Activated CD8-positive, alpha-beta memory T cell treated with anti-CD3 and anti-CD28 coated beads for 4 hours (primary cell): ENCODE measurements around the gene COL4A2.

Source experiments
- DNase-seq, 2 donors: peaks; one replicate each; pipeline ENCODE4 v3.0.0-alpha.2; 2020; ENCODE audit warnings: low read depth in 2 of 2

The COL4A2 gene

GRCh38 chr13:110306960-110307766 is at the start of gene COL4A2, which contains the start of gene COL4A1:
Gene COL4A2 (plus strand): TSS chr13:110307284. CDS start chr13:110307904, 620 bp downstream.
Gene COL4A1 (minus strand): TSS chr13:110307157. CDS start chr13:110307027, 130 bp downstream.
- DNase-seq, result no peak

DNA sequence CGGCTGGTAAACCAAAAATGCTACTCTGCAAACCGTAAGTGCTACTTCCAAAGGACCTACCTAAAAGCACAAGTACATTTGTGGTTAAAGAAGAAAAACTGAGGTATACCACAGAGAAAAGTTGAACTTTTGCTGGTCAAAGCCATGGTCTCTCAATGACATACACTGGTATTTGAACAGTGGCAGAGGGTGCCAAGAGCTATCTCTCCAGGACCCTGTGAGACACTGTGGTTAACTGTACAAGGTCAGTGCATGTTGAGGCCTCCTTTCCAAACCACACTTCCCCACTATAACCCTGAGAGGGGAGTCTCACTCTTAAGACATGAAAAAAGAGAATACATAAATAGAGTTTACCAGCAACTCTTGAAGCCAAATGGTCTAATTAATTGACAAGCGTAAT is 49.7 kb upstream of the COL4A2 start:
- DNase-seq, result no peak

DNA sequence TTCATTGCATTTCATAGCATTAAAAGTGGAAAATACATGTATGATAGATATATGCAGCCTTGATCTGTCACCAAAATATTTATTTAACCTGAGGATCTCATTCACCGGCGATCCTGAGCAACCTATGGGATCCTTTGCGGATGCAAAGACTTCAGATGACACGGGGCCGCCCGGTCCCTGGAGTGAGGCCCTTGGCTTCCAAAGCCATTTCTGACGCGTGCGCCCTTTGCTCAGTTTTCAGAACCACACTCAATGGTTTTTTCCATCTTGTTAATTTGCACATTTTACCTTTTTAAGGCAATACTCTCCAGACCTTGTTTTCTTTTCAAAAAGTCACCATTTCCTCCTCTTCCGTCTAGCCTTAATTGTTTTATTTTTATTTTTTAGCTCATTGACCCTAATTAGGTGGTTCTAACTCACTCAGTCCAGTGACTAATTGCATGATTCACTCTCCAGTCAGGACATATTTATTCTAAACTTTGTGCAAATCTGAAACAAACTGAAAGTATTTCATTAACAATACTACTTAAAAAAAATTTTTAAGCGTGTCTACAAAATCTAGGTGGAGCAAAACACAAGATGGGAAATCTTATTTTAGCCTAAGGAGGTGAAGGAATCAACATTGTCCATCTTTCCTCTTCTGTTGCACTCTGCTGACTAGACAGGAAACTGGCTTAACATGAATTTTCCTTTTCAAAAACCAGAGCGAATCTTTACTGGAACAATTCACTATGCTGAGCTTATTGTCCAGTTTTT is 48.0 kb upstream of the COL4A2 start:
- DNase-seq, result no peak

GRCh38 chr13:110259651-110260050 is 47.4 kb upstream of the COL4A2 start:
- DNase-seq, result no peak

- DNase-seq, result no peak
Measured at GRCh38 chr13:110261166-110262081, 45.7 kb upstream of the COL4A2 start.

DNA sequence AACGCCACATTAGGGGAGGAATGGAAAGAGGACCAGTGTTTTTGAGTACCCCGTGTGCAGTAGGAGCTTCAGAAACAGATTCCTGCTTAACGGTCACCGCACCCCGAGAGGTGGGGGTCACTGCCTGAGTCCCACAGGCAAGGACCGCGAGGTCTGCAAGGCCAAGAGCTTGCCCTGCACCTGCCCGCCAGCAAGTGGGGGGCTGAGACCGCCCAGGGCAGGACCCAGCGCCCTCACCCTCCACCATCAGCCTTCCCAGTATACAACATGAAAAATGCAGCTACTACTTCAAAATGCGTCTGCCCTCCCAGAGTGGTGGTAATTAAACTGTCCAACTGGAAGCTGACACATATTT is 45.0 kb upstream of the COL4A2 start:
- DNase-seq, result no peak

DNA sequence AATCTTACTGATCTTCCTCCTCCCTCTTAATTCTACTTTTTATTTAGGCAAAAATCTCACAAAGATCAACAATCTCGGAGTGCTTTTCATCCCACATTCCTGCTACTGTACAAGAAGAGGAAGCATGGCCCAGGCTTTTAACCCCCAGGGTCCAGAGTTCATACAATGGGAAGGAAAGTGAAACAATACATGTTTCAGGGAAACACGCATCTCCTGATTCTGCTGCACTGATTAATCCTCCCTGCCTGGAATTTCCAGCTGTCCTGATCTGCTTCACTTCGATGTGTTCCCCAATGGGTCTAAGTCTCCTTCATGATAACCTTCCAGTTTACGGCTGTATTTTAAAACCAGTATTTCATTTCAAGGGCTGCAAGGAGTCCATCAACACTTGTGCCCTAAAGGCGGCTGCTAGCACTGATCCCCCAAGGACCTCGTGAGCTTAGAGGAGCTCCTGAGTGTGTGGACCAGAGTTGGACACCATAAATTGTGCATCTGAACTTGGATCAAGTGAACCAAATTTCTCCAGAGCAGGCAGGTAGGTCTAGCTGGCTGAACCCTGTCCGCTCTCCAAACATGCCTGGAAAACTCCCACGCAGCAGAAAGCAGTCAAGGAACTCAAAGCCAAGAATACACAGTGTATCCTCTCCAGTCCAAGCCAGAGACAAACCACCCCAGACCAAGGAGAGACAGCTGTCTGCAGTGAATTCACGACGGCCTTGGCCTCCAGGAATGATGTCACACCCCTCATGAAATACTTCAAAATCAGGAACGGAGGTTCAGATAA is 44.4 kb upstream of the COL4A2 start:
- DNase-seq, result no peak

DNA sequence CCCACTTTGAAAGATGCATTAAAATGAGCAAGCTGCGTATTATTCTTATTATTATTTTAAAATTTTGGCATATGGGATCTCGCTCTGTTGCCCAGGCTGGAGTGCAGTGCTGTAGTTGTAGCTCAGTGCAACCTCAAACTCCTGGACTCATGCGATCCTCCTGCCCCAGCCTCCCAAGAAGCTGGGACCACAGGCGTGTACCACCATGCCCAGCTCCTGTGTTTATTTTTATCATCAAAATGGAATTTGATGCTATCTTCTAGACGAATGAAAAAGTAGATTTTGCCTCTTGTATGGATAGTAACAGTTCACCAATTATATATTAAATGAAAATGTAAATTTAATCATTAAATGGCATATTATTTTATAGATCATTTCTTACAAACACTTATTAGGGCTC is 43.7 kb upstream of the COL4A2 start:
- no peak for DNase-seq

DNA sequence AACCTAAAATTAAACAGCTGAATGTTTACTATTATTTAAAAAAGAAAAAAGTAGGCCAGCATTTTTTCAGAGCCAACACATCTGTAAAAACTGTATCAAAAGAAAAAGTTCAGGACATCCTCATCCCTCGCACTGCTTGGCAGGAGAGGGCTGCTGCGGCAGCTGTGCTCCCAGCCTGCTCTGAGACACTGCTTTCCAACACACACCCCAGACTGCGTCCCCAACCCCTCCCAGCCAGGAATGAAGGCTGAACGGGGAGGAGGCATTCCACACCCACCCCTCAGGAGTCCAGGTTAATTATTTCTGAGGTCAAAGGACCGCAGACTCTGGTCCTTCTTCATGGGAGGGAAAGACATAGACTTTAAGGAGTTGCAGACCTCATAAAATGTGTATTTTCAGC is 43.2 kb upstream of the COL4A2 start:
- DNase-seq, result no peak

DNA sequence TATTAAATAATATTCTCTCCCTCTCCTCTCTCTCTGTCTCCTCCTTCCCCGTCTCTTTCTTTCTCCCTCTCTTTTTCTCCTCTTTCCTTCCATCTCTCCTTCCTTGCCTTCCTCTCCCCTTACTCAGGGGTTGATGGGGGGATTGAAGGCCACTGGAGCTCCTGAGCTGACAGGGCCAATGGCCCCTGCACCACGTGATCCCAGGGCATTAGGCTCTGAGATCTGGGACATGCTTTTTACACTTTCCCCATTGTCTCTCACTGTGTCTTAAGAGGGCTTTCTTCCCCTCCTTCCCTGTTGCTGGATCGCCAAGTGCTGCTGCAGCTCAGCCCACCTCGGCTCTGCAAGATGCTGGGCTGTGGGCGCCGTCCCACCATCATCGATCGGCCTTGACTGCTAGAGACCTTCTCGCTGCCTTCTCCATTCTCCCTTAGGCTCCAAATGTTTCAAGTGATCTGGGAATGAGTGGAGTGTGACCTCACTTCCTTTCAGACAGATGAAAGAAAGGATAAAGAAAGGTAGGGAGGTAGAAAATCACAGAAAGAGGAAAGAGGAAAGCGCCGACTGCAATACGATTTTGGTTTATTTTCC is 42.3 kb upstream of the COL4A2 start:
- no peak for DNase-seq

GRCh38 chr13:110265341-110265681 is 41.8 kb upstream of the COL4A2 start:
- no peak for DNase-seq

DNA sequence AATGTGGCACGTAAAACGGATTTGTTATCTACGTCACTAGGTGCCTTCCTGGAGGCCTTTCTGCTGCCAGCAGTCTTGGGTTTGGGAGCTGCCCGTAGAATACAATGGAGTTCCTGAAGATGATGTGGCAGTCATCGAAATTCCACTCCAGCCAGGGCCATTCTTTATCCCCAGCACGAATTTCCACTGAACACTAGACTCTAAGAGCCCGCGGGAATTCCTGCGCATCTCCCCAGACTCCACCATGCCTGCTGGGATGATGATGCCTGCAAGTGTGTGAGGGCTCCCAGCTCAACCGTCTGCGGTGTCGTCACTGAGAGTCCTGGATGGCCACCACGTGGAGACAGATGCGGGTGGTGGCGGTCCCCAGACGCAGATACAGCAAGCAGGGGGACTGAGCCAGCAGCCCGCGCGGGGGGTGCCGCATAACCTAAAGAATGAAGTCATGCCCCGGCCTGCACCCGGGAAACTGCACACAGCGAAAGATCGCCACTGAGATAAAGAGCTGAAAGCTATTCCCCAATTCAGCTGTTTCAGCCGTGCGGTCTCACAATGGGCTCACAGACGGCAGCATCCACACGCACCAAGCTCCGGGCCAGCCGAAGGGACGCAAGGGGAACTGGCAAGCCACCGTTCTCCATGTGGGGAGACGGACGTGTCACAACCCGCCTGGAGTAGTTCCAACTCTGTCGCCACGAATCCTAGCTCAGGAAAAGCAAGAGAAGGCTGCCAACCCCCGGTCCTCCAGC is 41.2 kb upstream of the COL4A2 start:
- no peak for DNase-seq

DNA sequence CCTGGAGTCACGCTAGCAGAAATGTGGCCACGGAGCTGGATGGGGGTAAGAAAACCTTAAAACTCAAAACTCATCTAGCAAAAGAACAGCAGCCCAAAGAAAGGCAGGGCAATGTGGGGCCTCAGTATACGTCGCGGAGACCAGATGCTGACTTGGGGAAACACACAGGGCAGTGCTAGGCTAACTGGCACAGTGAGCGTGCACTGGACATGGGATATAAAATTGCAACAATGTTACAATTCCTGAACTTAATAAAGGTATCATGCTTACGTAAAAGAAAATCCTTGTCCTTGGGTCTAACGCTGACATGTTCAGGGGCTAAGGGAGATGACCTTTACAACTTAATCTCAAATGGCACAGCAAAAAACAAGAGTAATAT is 40.7 kb upstream of the COL4A2 start:
- no peak for DNase-seq

GRCh38 chr13:110266983-110267382 is 40.1 kb upstream of the COL4A2 start:
- DNase-seq, result no peak

DNA sequence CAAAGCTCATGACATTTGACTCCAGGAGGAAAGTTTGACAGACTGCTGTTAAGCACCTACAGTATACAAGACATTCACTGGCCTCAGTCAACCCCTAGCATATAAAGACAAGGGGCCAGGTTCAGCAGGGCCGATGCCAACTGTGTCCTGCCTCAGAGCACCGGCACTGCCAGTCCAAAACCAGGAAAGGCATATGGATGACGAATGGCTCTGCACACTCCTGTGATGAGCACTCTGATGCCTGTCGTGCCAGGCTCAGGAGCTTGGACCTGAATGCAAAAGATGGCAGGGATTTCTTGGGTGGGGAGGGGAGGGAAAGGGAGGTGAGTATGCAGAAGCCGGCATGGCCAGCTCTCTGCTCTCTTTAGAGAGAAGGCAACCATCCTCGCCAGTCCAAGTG is 39.0 kb upstream of the COL4A2 start:
- DNase-seq, result no peak

DNA sequence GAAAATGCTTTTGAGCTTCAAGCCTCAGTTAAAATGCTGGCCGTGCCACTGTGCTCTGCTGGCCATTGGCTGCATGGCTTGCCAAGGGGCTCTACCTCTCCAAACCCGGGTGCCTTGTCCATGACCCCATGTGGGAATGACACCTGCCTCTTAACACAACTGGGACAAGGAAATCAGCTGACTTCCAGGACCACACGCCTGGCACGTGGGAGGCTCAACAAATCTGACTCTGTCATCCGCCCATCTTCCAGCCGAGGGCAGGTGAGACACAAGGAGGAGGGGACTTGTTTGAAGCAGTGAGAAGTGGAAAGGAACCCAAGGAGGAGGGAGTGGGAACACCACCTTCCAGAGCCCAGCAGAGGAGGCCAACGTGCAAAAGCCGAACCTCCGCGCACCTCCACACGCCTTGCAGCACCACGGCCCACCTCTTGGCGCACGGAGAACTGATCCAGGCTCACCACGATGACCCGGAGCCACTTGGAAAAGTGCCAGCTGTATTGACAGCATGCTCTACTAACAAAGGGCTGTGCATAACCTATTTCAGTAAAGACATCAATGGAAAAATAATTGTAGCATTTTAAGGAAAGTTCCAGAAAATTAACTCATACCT is 38.4 kb upstream of the COL4A2 start:
- no peak for DNase-seq

DNA sequence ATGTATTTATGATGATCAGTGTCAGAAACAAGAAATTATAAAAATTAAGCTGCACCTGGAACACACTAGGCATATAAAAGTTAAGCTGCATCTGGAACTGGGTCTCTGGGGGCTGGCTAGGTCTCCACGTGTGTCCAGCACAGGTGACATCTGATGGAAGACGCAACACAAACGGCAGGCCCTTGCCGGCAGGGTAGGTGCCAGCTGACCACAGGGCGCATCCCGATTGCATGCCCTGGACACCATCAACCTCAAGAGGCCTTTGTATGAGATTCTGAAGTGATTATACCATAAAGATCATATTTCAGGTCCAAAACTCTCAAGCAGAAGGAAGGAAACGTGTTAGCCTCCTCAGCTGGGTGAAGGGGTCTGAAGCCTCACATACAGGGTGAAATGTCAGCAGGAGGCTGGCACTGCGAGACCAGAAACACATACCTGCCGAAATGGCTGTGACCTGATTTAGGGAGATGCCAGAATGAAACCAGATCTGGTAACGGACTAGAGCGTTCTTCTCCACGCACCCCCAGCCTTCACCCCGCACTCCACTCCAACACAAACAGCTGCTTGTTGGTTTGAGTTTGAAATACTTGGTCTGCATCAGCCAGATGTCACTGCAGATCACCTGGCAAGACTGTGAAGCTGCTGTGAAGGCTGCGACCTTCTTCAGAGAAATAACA is 37.4 kb upstream of the COL4A2 start:
- DNase-seq, result no peak

- DNase-seq, result no peak
Measured at GRCh38 chr13:110270507-110270906, 36.6 kb upstream of the COL4A2 start.

- DNase-seq, result no peak
Measured at GRCh38 chr13:110271313-110271712, 35.8 kb upstream of the COL4A2 start.
